CD14-positive monocyte (primary cell): ENCODE measurements around the gene CCNL2. TPM values are rescaled to one million over a fixed set of nuclear protein-coding genes. Genes with fewer than 3 reads are reported as not detected.

Experiments used
- DNase-seq, 3 donors: peaks; one replicate each; pipeline ENCODE4 v3.0.0-alpha.2; 2011 to 2022
- H2AFZ ChIP-seq: 2 replicates; pipeline ENCODE4 v1.6.0; 2012; ENCODE audit warnings: mild to moderate bottlenecking, low read depth, low read length, inconsistent platforms; ENCODE audit not compliant: insufficient read depth, poor library complexity, severe bottlenecking
- H3K27ac ChIP-seq, 2 donors: 1 replicate in 1 of 2; 2 replicates in 1 of 2; pipeline ENCODE4 v1.5.1; 2012 to 2013; ENCODE audit warnings: low read length in 2 of 2, control low read depth in 1 of 2, inconsistent platforms in 1 of 2, low read depth in 1 of 2, mild to moderate bottlenecking in 1 of 2
- H3K27me3 ChIP-seq, 2 donors: one replicate each; pipeline versions ENCODE4 v1.6.0 to v1.6.1; 2011 to 2013; ENCODE audit warnings: low read length in 2 of 2; ENCODE audit not compliant: control insufficient read depth in 2 of 2, insufficient read depth in 2 of 2
- H3K36me3 ChIP-seq, 2 donors: replicated peaks in 1 of 2; 1 replicate in 1 of 2; 2 replicates in 1 of 2; pipeline versions ENCODE4 v1.5.1 to v1.6.1; 2012 to 2013; ENCODE audit warnings: low read length in 2 of 2, control low read depth in 1 of 2, inconsistent platforms in 1 of 2, mild to moderate bottlenecking in 1 of 2; ENCODE audit not compliant: insufficient read depth in 2 of 2, control insufficient read depth in 1 of 2
- H3K4me1 ChIP-seq, 2 donors: 1 replicate in 1 of 2; 2 replicates in 1 of 2; pipeline versions ENCODE4 v1.5.1 to v1.6.1; 2012 to 2013; ENCODE audit warnings: low read length in 2 of 2, control low read depth in 1 of 2, inconsistent platforms in 1 of 2, mild to moderate bottlenecking in 1 of 2, moderate library complexity in 1 of 2; ENCODE audit not compliant: insufficient read depth in 2 of 2, control insufficient read depth in 1 of 2
- H3K4me2 ChIP-seq: replicated peaks from 2 replicates; pipeline ENCODE3; 2012; ENCODE audit warnings: low read length, moderate library complexity, mild to moderate bottlenecking; ENCODE audit not compliant: poor library complexity, severe bottlenecking; ENCODE audit errors: extremely low read depth
- H3K4me3 ChIP-seq, 3 experiments: fragments of 200-600 bp in 1 of 3; sonication (generic) in 1 of 3; replicated peaks in 1 of 3; 1 replicate in 2 of 3; 2 replicates in 1 of 3; pipeline ENCODE4 v1.5.1; 2011 to 2013; ENCODE audit warnings: low read length in 3 of 3, mild to moderate bottlenecking in 3 of 3, control low read depth in 2 of 3, low read depth in 2 of 3, inconsistent platforms in 1 of 3, moderate library complexity in 1 of 3
- H3K79me2 ChIP-seq: 2 replicates; pipeline ENCODE4 v1.6.0; 2012; ENCODE audit warnings: mild to moderate bottlenecking, control low read depth, inconsistent platforms, low read length, moderate library complexity; ENCODE audit not compliant: insufficient read depth
- H3K9ac ChIP-seq: 2 replicates; pipeline ENCODE4 v1.6.0; 2017; ENCODE audit warnings: low read length, mild to moderate bottlenecking; ENCODE audit not compliant: insufficient read depth, poor library complexity, severe bottlenecking
- H3K9me3 ChIP-seq, 2 donors: replicated peaks in 1 of 2; 1 replicate in 1 of 2; 2 replicates in 1 of 2; pipeline versions ENCODE4 v1.5.1 to v1.6.1; 2012 to 2013; ENCODE audit warnings: low read length in 2 of 2, control low read depth in 1 of 2; ENCODE audit not compliant: control insufficient read depth in 1 of 2, insufficient read depth in 1 of 2
- H4K20me1 ChIP-seq: 2 replicates; pipeline ENCODE4 v1.6.0; 2012; ENCODE audit warnings: mild to moderate bottlenecking, low read length, control low read depth, moderate library complexity; ENCODE audit not compliant: insufficient read depth
- H3K27ac Mint-ChIP-seq, 7 donors: one replicate each; pipeline ENCODE4 v1.8.0; 2020; ENCODE audit warnings: mild to moderate bottlenecking in 7 of 7, mixed read lengths in 7 of 7, moderate library complexity in 6 of 7, inconsistent platforms in 2 of 7
- H3K27me3 Mint-ChIP-seq, 3 donors: one replicate each; pipeline ENCODE4 v1.8.0; 2021 to 2022; ENCODE audit warnings: low read depth in 3 of 3, mild to moderate bottlenecking in 3 of 3, mixed read lengths in 3 of 3, moderate library complexity in 3 of 3, inconsistent platforms in 1 of 3
- H3K36me3 Mint-ChIP-seq, 2 donors: one replicate each; pipeline ENCODE4 v1.8.0; 2020; ENCODE audit warnings: mixed read lengths in 2 of 2, inconsistent platforms in 1 of 2, mild to moderate bottlenecking in 1 of 2
- H3K4me1 Mint-ChIP-seq: one replicate; pipeline ENCODE4 v1.8.0; 2020; ENCODE audit warnings: mild to moderate bottlenecking, mixed read lengths
- H3K4me3 Mint-ChIP-seq, 2 donors: one replicate each; pipeline ENCODE4 v1.8.0; 2020; ENCODE audit warnings: mild to moderate bottlenecking in 2 of 2, mixed read lengths in 2 of 2, moderate library complexity in 1 of 2
- H3K9me3 Mint-ChIP-seq, 7 donors: one replicate each; pipeline ENCODE4 v1.8.0; 2020 to 2022; ENCODE audit warnings: mixed read lengths in 7 of 7, mild to moderate bottlenecking in 6 of 7, moderate library complexity in 6 of 7, inconsistent platforms in 2 of 7
- WGBS: methylation state at CpG from one replicate; pipeline ENCODE4 v1.1.5; 2013; ENCODE audit warnings: missing lambda C conversion rate; ENCODE audit not compliant: insufficient coverage; 5-methylcytosine and 5-hydroxymethylcytosine counted together
- intact Hi-C, 2 donors: fragments of 100-400 bp; cut with micrococcal nuclease; formaldehyde crosslinking; loops; one replicate each; pipeline versions ENCODE4 v1.15.0 to v1.15.1; 2023
- polyA plus RNA-seq, 3 donors: library from polyadenylated mRNA; depleted of rRNA in 1 of 3; unstranded in 2 of 3; stranded (reverse) in 1 of 3; fragments of 300-500 nt in 2 of 3; fragments of >200 nt in 1 of 3; fragmentation: Illumina TruSeq in 2 of 3; gene quantifications; 1 replicate in 2 of 3; 2 replicates in 1 of 3; pipeline ENCODE4 v1.2.3, GENCODE V29; 2012 to 2021
- TF ChIP-seq, protein P1 (sequence below): fragments of 200-600 bp; IDR thresholded peaks from one replicate; pipeline ENCODE4 v1.8.0; 2022; ENCODE audit warnings: antibody characterized with exemption, mild to moderate bottlenecking

CCNL2 gene
- polyA plus RNA-seq, 3 donors = 8.6 to 178 (median 10.4) TPM

DNA sequence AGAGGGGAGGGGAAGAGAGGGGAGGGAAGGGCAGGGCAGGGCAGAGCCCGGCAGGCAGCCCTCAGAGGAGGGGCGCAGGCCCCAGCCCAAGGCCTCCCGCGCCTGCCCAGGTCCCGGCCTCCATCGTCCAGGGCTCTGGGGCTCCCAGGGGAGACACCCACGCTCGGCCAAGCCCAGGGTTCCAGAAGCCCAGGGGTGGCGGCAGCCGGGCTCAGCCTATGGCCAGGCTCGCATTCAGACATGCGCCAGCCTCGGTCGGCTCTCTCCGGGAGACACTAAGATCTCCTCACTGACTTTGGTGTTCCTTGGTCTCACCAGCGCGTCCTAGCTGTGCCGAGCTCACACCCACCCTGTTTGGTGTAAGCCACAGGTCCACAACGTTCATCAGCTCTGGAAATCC lies 29.0 kb upstream of the CCNL2 start:
- H3K27me3 Mint-ChIP-seq = peaks cover 39 to 85% (median 48%) of the 10 kb centered on the region in 3 donors
- 84% methylated on average over 19 of the region's 19 CpGs for WGBS
- peaks cover 0 to 5% (median 0%) of the 10 kb centered on the region in 7 donors for H3K9me3 Mint-ChIP-seq
- H2AFZ ChIP-seq = no peak overlapping the region
- no peaks in the 10 kb centered on the region for H3K79me2 ChIP-seq
- no peaks in the 10 kb centered on the region for H3K36me3 ChIP-seq
- H3K4me1 Mint-ChIP-seq = no peaks in the 10 kb centered on the region
- H4K20me1 ChIP-seq = no peaks in the 10 kb centered on the region
- H3K4me1 ChIP-seq = no peaks in the 10 kb centered on the region
- no peak overlapping the region for H3K27ac Mint-ChIP-seq
- H3K36me3 Mint-ChIP-seq = no peaks in the 10 kb centered on the region
- DNase-seq = no peak
- no peak overlapping the region for H3K9ac ChIP-seq
- peaks cover 0 to under 1% of the 10 kb centered on the region in 2 donors for H3K9me3 ChIP-seq
- TF ChIP-seq, protein P1, sequence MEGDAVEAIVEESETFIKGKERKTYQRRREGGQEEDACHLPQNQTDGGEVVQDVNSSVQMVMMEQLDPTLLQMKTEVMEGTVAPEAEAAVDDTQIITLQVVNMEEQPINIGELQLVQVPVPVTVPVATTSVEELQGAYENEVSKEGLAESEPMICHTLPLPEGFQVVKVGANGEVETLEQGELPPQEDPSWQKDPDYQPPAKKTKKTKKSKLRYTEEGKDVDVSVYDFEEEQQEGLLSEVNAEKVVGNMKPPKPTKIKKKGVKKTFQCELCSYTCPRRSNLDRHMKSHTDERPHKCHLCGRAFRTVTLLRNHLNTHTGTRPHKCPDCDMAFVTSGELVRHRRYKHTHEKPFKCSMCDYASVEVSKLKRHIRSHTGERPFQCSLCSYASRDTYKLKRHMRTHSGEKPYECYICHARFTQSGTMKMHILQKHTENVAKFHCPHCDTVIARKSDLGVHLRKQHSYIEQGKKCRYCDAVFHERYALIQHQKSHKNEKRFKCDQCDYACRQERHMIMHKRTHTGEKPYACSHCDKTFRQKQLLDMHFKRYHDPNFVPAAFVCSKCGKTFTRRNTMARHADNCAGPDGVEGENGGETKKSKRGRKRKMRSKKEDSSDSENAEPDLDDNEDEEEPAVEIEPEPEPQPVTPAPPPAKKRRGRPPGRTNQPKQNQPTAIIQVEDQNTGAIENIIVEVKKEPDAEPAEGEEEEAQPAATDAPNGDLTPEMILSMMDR = no peak
- H3K4me3 Mint-ChIP-seq = peak overlapping the region in 1 of 2 donors; percentile 60
- H3K27ac ChIP-seq = no peak overlapping the region
- intact Hi-C loops = no loop called here
- no peak overlapping the region for H3K4me2 ChIP-seq
- H3K27me3 ChIP-seq = peaks cover 0 to 42% of the 10 kb centered on the region in 2 donors
- no peak overlapping the region for H3K4me3 ChIP-seq

DNA sequence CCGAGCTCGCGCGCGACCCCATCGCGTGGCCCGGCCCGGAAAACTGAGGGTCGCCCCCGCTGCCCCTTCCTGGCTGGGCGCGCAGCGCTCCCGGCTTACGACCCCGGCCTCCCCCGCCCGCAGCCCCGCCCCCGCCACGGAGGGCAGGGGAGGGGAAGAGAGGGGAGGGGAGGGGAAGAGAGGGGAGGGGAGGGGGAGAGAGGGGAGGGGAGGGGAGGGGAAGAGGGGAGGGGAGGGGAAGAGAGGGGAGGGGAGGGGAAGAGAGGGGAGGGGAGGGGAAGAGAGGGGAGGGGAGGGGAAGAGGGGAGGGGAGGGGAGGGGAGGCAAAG lies 28.6 kb upstream of the CCNL2 start:
- Histone ChIP-seq H3K4me1 (no peaks in the 10 kb centered on the region), H3K36me3 (no peaks in the 10 kb centered on the region), H3K27ac (no peak overlapping the region), H2AFZ (no peak overlapping the region), H3K4me3 (no peak overlapping the region), H4K20me1 (no peaks in the 10 kb centered on the region), H3K9me3 (no peaks in the 10 kb centered on the region), H3K79me2 (no peaks in the 10 kb centered on the region), H3K9ac (no peak overlapping the region), H3K4me2 (no peak overlapping the region), H3K27me3 (peaks cover 0 to 38% of the 10 kb centered on the region in 2 donors)
- intact Hi-C loops = no loop called here
- Mint-ChIP-seq H3K9me3 (peaks cover 0 to 5% (median 0%) of the 10 kb centered on the region in 7 donors), H3K27me3 (peaks cover 35 to 84% (median 46%) of the 10 kb centered on the region in 3 donors), H3K27ac (no peak overlapping the region), H3K36me3 (no peaks in the 10 kb centered on the region), H3K4me3 (no peak overlapping the region), H3K4me1 (no peaks in the 10 kb centered on the region)
- WGBS = 0% methylated on average over 7 of the region's 22 CpGs
- no peak for DNase-seq
- TF ChIP-seq, protein P1 = no peak
